Measurements from ENCODE around the gene RRAGD. TPM values are rescaled to one million over a fixed set of nuclear protein-coding genes. Genes with fewer than 3 reads are reported as not detected.
A peak's percentile ranks its signal among the peaks of the same experiment; 100 is the strongest.

Gene RRAGD
- total and polyA plus RNA-seq, 2 of the 13 experiments (the other 11 are each of a cell fraction or from before 2014, with no cell fraction given): 0.35 to 0.53 TPM

GRCh38 chr6:89432875-89433251 lies 20.8 kb upstream of the RRAGD start, which contains the start of gene ANKRD6 (continued):
- TF ChIP-seq JUND (CRISPR knock-in tag; IDR thresholded peaks at IDR 0.05) (no peak), ZNF7 (CRISPR knock-in tag; IDR thresholded peaks at IDR 0.05) (no peak), BRD4 (CRISPR knock-in tag; IDR thresholded peaks at IDR 0.05) (no peak), SP5 (CRISPR knock-in tag; IDR thresholded peaks at IDR 0.05; ENCODE audit: borderline replicate concordance, low read depth) (0 out of 2 replicates have a peak, but pooled peaks have one; percentile 32), MYPOP (CRISPR knock-in tag; IDR thresholded peaks at IDR 0.05) (no peak), SALL2 (CRISPR knock-in tag; IDR thresholded peaks at IDR 0.05) (0 out of 2 replicates have a peak, but pooled peaks have one; percentile 35), TARDBP (CRISPR knock-in tag; IDR thresholded peaks at IDR 0.05) (0 out of 2 replicates have a peak, but pooled peaks have one; percentile 50), ZNF614 (CRISPR knock-in tag; IDR thresholded peaks at IDR 0.05; ENCODE audit: borderline replicate concordance) (0 out of 2 replicates have a peak, but pooled peaks have one; percentile 21), PATZ1 (CRISPR knock-in tag; IDR thresholded peaks at IDR 0.05) (peak; percentile 42; the same call in 1 of the 2 replicates), RBFOX2 (IDR thresholded peaks at IDR 0.05; ENCODE audit: low read depth, low read length) (no peak), ZSCAN31 (CRISPR knock-in tag; IDR thresholded peaks at IDR 0.05; ENCODE audit: low read depth) (peak; percentile 40; the same call in 1 of the 2 replicates), XRCC5 (optimal IDR thresholded peaks at IDR 0.05; ENCODE audit: low read length) (no peak), ZNF331 (CRISPR knock-in tag; IDR thresholded peaks at IDR 0.05) (peak; percentile 42; the same call in 1 of the 2 replicates)
- TF ChIP-seq, protein P1, sequence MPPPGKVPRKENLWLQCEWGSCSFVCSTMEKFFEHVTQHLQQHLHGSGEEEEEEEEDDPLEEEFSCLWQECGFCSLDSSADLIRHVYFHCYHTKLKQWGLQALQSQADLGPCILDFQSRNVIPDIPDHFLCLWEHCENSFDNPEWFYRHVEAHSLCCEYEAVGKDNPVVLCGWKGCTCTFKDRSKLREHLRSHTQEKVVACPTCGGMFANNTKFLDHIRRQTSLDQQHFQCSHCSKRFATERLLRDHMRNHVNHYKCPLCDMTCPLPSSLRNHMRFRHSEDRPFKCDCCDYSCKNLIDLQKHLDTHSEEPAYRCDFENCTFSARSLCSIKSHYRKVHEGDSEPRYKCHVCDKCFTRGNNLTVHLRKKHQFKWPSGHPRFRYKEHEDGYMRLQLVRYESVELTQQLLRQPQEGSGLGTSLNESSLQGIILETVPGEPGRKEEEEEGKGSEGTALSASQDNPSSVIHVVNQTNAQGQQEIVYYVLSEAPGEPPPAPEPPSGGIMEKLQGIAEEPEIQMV (CRISPR knock-in tag; IDR thresholded peaks at IDR 0.05; ENCODE audit: low read depth): 0 out of 2 replicates have a peak, but pooled peaks have one; percentile 77

Data from HepG2 (cell line).